HG03066 (cell line): ENCODE measurements around the gene CDCP1.
"Not testable (repeated sequence)": the region's sequence is repeated elsewhere in the genome, so short reads cannot be mapped to it uniquely, and the experiment has no call there.

Experiments used
- ATAC-seq: cut with Tn5 transposase; IDR thresholded peaks from one replicate; pipeline ENCODE4 v1.9.1; 2021; ENCODE audit warnings: low read depth; ENCODE audit not compliant: unreplicated experiment

CDCP1 gene

DNA sequence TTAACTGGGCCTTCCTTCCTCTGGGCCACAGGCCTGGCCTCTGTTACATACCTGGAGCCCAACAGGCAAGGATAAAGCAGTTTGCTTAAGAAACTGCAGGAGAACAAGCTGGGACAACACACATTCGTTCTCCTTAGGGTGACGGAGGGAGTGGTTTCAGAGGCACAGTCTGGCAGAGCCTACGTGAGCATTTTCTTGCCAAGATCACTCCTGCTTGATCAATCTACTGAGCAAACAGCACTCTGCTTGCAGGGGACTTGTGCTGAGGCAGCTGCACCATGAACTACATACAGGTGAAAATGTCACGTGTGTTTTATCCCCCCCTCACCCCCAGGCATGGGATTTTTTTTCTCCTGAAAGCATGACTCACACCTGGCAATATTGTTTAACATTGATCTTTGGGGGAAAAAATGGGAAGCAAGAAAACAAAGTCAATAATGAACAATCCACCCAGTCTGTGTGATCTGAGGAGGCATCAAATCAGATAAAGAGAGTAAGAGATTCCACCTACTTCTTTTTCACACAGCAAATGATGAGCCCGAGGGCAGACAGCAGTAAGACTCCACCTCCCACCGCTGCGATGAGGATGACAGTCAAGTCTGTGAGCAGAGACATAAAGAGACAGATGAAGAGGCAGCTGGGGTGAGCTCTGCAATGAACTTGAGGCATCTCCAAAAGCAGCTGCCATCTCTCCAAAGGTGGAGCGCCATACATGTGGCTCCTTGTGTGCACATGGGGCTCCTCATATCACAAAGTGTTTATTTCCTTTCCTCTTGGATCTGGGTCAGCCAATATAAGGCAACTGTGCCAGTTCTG, 57.4 kb downstream of the CDCP1 start:
- ATAC-seq, result no peak

DNA sequence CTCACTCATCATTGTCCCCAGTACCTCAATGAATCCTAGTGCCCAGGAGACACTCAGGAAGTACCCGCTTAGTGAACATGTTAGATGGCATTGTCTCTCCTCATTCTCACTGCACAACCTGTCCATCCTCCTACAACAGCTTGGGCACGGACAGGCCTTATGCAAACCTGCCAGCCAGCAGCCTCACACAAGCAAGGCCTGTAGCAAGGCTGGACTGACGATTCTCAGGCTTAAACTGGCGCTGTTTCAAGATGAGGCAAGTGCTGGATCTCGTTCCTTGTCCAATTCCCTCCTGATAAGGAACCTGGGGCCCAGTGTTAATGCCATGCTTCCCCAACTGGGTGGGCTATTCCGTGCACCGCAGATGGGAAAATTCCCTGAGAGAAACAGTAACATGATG, 59.0 kb downstream of the CDCP1 start:
- no peak for ATAC-seq

DNA sequence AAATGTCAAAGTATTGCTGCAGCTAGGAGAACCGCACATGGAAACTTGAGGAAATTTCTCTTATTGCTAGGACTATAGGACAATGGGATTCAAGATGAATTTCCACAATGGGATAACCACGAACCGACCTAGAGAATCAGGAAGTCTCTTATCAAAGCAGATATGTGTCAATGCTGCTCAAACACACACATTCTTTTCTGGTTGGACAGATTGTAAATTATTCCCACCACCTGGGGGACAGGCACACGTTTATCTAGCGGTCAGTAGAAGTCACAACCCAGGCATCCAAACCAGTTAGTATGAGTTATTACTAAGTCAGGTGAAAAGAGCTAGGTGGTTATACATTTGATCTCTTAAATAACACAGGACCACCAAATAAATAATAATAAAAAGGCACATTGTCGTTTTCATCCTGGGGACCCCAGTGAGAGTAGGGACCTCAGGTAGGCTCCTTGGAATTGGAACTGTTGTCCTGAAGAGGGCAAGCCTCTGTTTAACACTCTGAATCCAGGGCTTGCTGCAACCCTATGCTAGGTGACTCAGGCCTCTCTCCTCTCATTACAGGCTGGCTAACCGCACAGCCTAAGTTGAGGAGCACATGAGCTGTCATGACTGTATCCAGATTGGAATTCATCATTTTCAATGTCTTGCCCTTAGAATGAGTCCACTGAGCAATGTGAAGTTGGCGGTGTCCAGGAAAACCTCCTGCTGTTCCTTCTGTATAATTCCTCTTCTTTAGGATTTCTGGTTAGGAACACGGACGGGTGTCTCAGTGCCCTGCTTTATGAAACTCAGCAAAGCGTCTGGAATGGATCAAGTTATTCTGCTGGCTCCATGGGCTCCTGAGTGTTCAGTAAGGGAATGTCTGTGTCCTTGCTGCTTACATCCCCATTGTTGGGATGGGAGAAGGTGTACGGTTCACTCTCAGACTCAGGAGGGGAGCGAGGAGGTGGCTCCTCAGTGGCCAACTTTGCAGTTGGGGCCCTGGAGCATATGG, 61.1 kb downstream of the CDCP1 start:
- no peak for ATAC-seq

DNA sequence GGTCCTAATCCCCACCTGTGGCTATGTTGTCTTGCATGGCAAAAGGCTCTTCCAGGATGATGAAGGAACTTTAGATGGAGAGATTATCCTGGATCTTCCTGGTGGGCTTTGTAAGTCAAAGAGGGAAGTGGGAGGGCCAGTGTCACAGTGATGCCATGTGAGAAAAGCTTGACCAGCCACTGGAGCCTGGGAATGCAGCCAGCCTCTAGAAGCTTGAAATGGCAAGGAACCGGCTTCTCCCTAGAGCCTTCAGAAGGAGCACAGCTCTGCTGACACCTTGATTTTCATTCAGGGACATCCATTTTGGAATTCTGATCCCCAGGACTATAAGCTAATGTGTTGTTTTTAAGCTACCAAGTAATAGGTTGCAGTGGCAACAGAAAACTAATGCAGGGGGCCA, 61.8 kb downstream of the CDCP1 start:
- no peak for ATAC-seq

DNA sequence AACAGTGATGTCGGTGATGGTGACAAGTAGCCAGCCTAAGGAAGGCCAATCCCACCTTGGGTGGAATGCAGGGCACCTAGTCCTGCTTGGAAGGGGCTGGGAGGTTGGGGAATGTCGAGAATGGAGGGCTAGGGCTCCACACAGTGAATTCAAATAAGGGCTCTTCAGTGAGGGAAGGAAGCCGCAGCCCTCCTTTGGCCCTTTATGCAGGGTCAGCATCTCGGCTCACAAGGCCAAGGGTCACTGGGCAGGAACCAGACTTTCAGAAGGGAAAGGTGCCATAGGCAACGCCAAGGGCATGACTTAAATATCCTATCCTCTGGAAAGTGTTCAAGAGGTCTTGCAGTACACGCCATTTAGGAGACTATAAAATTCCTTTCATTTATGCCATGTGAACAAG, 63.2 kb downstream of the CDCP1 start:
- ATAC-seq, result no peak

DNA sequence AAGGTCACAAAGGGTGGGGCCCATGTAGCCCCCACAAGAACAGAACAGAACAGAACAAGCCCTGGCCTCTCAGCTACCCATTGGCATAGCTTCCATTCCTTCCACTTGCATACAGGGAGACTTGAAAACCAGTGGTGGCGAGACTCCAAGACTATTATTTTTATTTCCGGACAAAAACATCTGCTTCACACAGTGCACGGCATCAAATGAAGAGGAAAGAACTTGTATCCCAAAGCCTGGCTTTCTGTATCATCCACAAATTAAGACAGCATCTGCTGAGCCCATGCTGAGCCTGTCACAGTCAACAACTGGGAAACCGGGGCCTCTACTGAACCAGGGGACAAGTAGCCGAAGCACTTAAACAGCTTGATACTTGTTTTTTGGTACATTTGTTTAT, 64.0 kb downstream of the CDCP1 start:
- no peak for ATAC-seq

DNA sequence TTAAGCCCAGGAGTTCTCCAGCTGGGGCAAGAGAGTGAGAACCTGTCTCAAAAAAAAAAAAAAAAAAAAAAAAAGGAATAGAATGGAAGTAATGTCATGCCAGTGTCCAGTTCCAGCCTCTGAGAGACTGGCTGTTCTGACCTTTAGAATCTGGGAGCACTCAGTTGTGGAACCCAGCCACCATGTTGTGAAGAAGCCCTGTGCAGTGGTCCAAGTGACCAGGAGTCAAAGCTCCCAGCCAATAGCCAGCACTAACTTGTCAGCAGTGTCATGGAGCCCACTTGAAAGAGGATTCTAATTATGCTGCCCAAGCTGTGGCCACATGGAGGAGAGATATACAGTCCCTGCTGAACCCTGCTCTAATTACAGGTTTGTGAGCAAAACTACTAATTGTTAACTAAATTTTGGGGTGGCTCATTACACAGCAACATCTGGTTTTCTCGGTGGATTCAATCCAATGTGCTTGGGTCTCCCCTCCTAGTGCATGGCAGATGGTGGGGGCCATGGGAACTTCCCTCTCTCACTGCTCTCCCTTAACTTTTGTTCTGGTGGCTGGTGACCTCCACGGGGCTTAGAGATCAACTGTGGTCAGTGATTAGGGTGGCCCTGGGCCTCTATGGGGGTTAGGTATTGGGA, 64.6 kb downstream of the CDCP1 start:
- ATAC-seq, result no peak

DNA sequence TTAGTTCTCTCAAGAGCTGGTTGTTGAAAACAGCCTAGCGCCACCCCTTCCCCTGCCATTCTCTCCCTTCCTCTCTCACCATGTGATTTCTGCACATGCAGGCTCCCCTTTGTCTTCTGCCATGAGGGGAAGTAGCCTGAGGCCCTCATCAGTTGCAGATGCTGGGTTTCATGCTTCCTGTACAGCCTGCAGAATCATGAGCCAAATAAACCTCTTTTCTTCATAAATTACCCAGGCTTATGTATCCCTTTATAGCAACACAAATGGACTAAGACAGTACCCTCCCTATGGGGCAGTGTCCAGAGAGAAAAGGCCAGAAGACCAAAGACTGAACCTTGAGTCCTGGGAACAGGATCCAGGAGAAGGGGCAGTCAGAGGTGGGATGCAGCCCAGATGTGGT, 65.4 kb downstream of the CDCP1 start:
- no peak for ATAC-seq

DNA sequence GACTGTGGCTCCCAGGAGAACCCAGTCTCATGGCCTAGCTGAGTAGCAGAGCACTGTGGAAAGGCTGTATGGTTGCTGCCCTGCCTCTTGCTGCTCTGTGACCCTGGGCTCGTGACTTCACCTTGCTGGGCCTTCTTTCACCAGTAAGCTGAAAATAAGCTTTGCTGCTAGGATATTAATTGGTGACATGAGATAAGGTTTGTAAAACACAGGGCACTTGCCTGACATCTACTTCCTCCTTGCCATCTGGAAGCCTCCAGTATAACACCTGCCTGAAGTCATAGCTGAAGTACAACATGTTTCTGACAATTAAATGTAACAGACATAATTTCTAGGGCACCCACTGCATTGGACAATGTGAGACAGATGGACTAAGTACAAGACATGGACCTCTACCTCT, 66.5 kb downstream of the CDCP1 start:
- no peak for ATAC-seq

DNA sequence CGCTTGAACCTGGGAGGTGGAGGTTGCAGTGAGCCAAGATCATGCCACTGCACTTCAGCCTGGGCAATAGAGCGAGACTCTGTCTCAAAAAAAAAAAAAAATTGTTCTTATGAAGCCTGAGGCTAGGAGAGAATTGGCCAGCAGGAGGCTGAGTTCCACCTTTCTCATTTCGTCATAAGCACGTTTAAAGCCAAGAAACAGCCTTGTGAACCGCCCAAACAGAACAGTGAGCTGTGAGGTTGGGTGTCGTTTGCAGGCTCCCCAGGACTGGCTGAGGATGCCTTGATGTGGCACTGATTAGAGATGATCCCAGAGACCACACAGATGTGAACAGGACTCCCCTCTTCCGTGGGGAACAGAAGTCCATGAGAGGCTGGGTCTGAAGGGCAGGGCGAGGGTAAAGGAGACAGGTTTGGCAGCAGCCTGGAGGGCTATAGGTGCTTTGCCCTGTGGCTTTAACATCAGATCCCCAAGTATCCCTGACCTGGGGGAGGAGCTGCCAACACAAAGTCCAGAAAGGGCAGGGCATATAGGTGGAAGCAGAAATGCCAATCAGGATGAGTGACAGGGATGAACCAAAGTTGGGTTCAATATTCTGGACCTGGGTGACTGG, 67.2 kb downstream of the CDCP1 start:
- ATAC-seq, result no peak

DNA sequence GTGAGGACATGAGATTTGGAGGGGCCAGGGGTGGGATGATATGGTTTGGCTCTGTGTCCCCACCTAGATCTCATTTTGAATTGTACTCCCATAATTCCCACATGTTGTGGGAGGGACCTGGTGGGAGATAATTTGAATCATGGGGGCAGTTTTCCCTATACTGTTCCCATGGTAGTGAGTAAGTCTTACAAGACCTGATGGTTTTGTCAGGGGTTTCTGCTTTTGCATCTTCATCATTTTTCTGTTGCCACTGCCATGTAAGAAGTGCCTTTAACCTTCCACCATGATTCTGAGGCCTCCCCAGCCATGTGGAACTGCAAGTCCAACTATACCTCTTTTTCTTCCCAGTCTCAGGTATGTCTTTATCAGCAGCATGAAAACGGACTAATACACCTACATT, 67.9 kb downstream of the CDCP1 start:
- ATAC-seq, result not testable (repeated sequence)

DNA sequence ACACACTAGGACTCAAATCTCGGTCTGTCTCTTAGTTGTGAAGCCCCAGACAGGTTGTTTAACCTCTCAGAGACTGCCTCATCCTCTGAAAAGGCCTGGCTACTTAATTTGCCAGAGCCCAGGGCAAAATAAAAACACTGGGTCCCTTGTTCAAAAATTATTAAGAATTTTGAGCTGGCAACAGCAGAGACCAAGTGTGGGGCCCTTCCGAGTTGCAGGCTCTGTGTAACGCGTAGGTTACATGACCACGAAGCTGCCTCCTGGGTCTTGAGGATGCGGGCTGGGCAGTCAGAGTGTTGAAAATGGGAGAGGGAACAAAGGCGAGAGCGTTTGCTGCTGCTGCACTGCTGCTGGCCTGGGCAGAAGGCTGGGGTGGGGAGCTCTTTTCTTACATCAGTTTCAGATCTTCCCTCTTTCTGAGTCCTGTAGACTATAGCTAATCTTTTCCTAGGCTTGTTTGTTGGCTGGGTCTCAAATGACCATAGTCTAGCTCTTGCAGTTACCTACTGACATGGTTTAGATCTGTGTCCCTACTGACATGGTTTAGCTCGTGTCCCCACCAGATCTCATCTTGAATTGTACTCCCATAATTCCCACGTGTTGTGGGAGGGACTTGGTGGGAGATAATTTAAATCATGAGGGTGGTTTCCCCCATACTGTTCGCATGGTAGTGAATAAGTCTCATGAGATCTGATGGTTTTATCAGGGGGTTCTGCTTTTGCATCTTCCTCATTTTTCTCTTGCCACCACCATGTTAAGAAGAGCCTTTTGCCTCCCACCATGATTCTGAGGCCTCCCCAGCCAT, 70.2 kb downstream of the CDCP1 start:
- ATAC-seq, result no peak

DNA sequence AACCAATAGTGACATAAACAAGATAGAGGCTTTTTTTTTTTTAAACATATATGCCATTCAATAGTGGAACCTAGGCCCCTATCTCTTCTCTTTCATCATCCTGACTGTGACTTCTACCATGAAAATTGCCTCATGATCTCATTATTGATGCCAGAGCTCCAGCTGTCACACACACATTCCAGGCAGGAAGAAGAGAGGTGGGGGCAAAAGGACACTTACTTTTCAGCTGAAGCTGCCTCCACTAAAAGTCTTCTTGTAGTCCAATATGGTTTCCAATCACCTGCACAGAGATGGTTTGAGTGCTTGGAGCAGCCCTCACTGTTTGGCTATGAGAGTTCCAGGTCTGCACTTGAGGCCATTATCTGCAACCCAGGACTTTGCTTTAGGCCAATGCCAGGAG, 75.1 kb downstream of the CDCP1 start:
- no peak for ATAC-seq

DNA sequence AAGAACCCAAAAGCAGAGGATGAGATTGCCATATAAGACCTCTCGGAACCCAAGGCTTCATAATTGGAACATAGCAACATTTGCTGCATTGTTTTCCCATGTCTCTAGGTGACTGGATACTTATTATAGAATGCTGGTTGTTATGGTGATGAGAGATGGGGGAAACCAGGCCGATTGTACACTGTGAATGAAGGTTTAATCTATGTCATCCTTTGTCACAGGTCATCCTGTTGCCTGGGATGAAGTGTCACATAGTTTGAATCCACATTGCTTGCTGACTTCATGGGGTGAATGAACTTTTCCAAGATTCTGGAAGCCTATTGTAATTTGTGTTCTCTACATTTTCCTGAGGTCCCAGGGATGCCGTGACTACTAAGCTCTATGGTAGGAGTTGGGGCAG, 78.2 kb downstream of the CDCP1 start:
- ATAC-seq, result no peak

DNA sequence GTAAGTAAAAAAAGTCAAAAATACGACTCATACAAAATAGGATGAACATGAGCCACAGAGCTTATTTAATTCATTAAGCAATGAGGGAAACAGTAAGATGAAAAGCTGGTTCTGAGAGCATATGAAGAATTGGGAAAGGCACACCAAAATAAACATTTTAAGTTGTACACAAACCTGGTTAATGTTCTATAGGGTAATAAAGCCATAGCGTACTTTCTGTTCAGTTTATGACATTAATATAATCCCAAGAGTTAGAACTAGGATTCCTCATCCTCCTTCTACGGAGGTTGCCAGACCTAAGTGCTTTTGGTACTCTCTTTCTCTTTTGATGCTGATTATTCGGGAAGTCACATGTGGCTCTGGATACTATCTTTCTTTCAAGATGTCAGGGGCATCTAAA, 78.7 kb downstream of the CDCP1 start:
- no peak for ATAC-seq

DNA sequence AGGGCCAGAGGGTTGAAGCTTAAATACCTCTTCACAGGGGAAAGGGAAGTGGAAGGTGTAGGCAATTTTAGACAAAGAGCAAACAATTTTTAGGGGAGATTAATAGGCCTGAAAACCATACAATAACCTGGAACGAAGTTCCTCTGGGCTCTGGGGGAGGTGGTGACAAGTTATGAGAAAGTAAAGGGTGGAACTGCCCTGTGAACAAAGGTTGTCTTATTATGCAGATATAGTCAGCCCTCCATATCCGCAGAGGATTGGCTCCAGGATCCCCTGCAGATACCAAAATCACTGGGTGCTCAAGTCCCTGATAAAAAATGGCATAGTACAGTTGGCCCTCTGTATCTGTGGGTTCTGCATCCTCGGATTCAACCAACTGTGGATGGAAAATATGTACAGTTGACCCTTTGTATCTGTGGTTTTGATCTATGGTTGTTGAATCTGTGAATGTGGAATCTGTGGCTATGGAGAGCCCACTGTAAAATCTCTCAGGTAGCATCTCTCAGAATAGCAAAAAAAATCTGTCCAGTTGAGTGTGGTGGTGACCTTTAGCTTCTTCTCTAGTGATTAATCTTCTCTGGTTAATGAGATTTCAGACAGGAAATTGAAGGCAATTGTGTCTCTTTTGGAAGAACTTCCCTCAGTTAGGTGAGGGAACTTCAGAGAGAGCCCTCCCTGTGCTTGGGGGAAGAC, 79.9 kb downstream of the CDCP1 start:
- ATAC-seq, result no peak

DNA sequence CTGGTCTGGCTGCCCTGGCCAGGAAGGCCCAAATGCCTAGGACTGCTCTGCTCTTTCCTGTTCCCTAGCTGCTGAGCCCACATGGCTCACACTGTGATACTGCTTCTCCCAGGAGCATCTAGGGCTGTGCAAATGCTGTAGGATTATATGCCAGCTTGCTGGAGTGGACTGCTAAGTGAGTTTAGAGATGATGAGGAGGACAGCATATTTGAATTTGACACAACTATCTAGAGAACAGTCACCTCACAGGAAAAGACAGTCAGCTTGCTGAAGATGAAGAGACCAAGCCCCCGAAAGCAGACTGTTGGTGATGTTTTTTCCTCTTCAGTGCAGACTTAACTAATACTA, 80.8 kb downstream of the CDCP1 start:
- no peak for ATAC-seq

DNA sequence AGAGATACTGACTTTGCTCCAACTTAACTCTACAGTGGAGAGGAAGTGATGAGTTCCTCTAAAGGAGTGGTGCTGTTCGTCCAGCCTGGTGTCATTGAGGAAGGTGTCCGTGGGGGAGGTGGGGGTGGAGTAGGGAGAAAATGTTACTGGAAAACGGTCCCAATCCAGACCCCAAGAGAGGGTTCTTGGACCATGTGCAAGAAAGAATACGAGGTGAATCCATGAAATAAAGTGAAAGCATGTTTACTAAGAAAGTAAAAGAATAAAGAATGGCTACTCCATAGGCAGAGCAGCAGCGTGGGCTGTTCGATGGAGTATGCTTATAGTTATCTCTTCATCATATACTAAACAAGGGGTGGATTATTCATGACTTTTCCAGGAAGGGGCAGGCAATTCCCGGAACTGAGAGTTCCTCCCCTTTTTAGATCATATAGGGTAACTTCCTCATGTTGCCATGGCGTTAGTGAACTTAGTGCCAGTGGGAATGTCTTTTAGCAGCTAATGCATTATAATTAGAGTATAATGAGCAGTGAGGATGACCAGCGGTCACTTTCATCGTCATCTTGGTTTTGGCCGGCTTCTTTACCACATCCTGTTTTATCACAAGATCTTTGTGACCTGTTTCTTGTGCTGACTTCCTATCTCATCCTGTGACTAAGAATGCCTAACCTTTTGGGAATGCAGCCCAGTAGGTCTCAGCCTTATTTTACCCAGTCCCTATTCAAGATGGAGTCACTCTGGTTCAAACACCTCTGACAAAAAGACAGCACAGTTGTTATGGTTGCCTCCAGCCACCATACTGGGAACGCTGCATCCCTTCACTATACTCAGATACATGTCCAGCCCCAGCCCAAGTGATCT, 81.4 kb downstream of the CDCP1 start:
- ATAC-seq, result no peak

DNA sequence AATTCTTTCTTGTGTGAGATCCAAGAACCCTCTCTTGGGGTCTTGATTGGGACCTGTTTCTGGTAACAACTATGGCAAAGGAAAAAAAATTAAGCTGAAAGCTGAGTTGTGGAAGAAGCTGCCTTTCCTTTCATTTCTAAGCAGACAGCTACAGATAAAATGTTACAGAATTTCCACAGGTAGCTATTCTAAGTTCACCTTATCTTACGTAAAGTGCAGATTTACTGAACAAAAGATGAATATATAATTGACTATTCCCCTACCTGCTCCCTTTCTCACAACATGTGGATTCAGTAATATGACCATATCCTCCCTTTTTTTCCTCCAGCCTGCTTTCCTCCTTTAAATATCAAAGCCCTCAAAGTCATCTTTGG, 83.5 kb downstream of the CDCP1 start:
- no peak for ATAC-seq
